GM12878 (cell line): ENCODE data around the gene ARL4C. TPM values are rescaled to one million over a fixed set of nuclear protein-coding genes. Genes with fewer than 3 reads are reported as not detected.

Experiments used
- ATAC-seq: fragments of 200-7000 bp; cut with Tn5 transposase; 3 replicates; pipeline ENCODE4 v1.9.1; 2020; ENCODE audit warnings: mild to moderate bottlenecking, moderate library complexity
- BruUV-seq: library from RNA; stranded (reverse); fragments of 400-500 nt; replicated peaks from 2 replicates; lab custom pipeline; 2021; lab: Mats Ljungman, UMichigan
- CTCF ChIA-PET: fragments of 300-600 bp; sonication (Branson Sonifier 250); formaldehyde crosslinking; extraction: SDS; loops from one replicate; lab custom pipeline; 2021; ENCODE audit warnings: inconsistent platforms; lab: Yijun Ruan, JAX
- POLR2A ChIA-PET: fragments of 350-600 bp; formaldehyde crosslinking; extraction: SDS; loops from one replicate; lab custom pipeline; 2021; ENCODE audit warnings: inconsistent platforms; lab: Charles Lee
- RAD21 ChIA-PET: fragments of 300-600 bp; sonication (Branson Sonifier 250); formaldehyde crosslinking; loops from one replicate; lab custom pipeline; 2023; ENCODE audit warnings: antibody characterized with exemption; ENCODE audit not compliant: unreplicated experiment; lab: Charles Lee
- SMC1A ChIA-PET: fragments of 300-600 bp; sonication (Branson Sonifier 250); formaldehyde crosslinking; loops from one replicate; lab custom pipeline; 2023; ENCODE audit not compliant: unreplicated experiment, uncharacterized antibody; lab: Charles Lee
- DNase-seq: peaks from one replicate; pipeline ENCODE4 v3.0.0-alpha.2; 2011; ENCODE audit warnings: low read depth, low spot score
- FAIRE-seq: peaks from 3 replicates; lab custom pipeline; 2011; peaks lifted over from hg19 to GRCh38; lab: Jason Lieb, UNC
- H2AFZ ChIP-seq: 2 replicates; pipeline ENCODE4 v1.6.0; 2011; ENCODE audit warnings: low read depth, low read length, control low read depth; ENCODE audit not compliant: control insufficient read depth
- H3K27ac ChIP-seq: 2 replicates; pipeline ENCODE4 v1.5.1; 2011; ENCODE audit warnings: control low read depth; ENCODE audit not compliant: control insufficient read depth, insufficient read depth
- H3K27me3 ChIP-seq, 2 experiments: replicated peaks in 1 of 2; 2 replicates each; pipeline versions ENCODE4 v1.6.0 to v1.6.1; 2011; ENCODE audit warnings: low read length in 1 of 2; ENCODE audit not compliant: control insufficient read depth in 2 of 2, insufficient read depth in 2 of 2
- H3K36me3 ChIP-seq, 2 experiments: 2 replicates each; pipeline ENCODE4 v1.5.1; 2011; ENCODE audit warnings: low read length in 1 of 2; ENCODE audit not compliant: control insufficient read depth in 2 of 2, insufficient read depth in 2 of 2
- H3K4me1 ChIP-seq: 2 replicates; pipeline ENCODE4 v1.6.1; 2011; ENCODE audit warnings: mild to moderate bottlenecking, low read length, moderate library complexity, mixed read lengths; ENCODE audit not compliant: control insufficient read depth, insufficient read depth
- H3K4me2 ChIP-seq: 2 replicates; pipeline ENCODE4 v1.6.0; 2011; ENCODE audit warnings: control low read depth; ENCODE audit not compliant: control insufficient read depth, insufficient read depth
- H3K4me3 ChIP-seq: fragments of 200-600 bp; sonication (generic); 2 replicates; pipeline ENCODE4 v1.5.1; 2016
- H3K79me2 ChIP-seq: 2 replicates; pipeline ENCODE4 v1.6.0; 2011; ENCODE audit warnings: low read length; ENCODE audit not compliant: control insufficient read depth, insufficient read depth
- H3K9ac ChIP-seq: 2 replicates; pipeline ENCODE4 v1.8.0; 2011; ENCODE audit warnings: low read length, control low read depth, mixed read lengths; ENCODE audit not compliant: control insufficient read depth, insufficient read depth
- H3K9me3 ChIP-seq: replicated peaks from 3 replicates; pipeline ENCODE4 v1.5.1; 2011; ENCODE audit warnings: mild to moderate bottlenecking, low read length; ENCODE audit not compliant: control insufficient read depth, insufficient read depth
- H4K20me1 ChIP-seq: 2 replicates; pipeline ENCODE4 v1.6.0; 2011; ENCODE audit not compliant: control insufficient read depth, insufficient read depth
- BHLHE40 ChIP-seq, 2 experiments: fragments of 450-650 bp in 1 of 2; IDR thresholded peaks; 2 replicates each; pipeline ENCODE4 v1.6.1; 2011 to 2017; ENCODE audit warnings: low read depth in 2 of 2, borderline replicate concordance in 1 of 2, improper control_type of control experiment in 1 of 2, low read length in 1 of 2, mild to moderate bottlenecking in 1 of 2
- CBX5 ChIP-seq: sonication (generic); IDR thresholded peaks from 2 replicates; pipeline ENCODE4 v1.6.1; 2016; ENCODE audit warnings: low read depth, moderate library complexity, mild to moderate bottlenecking, inconsistent platforms
- HCFC1 ChIP-seq: fragments of 150-350 bp; IDR thresholded peaks from 2 replicates; pipeline ENCODE4 v1.6.1; 2014; ENCODE audit warnings: low read length
- PML ChIP-seq: IDR thresholded peaks from 2 replicates; pipeline ENCODE4 v1.6.1; 2012; ENCODE audit warnings: low read length, inconsistent platforms
- SPI1 ChIP-seq: IDR thresholded peaks from 2 replicates; pipeline ENCODE4 v1.6.1; 2011; ENCODE audit warnings: low read depth, mild to moderate bottlenecking, low read length, moderate library complexity, borderline replicate concordance; ENCODE audit not compliant: insufficient read depth
- TCF12 ChIP-seq: IDR thresholded peaks from 2 replicates; pipeline ENCODE4 v1.6.1; 2011; ENCODE audit warnings: low read depth, mild to moderate bottlenecking, low read length
- YBX1 ChIP-seq: fragments of 450-650 bp; IDR thresholded peaks from 2 replicates; pipeline ENCODE4 v1.6.1; 2016; ENCODE audit warnings: antibody characterized with exemption
- WGBS: methylation state at CpG from one replicate; pipeline ENCODE4 v1.1.6; 2016; ENCODE audit warnings: low lambda C conversion rate; ENCODE audit not compliant: insufficient replicate concordance, insufficient coverage; ENCODE audit errors: missing lambda C conversion rate; 5-methylcytosine and 5-hydroxymethylcytosine counted together
- in situ Hi-C: fragments of 300-500 bp; cut with MboI; formaldehyde crosslinking; loops from 9 replicates; pipeline ENCODE4 v1.14.3; 2018; ENCODE audit warnings: mixed read lengths
- intact Hi-C: fragments of 100-400 bp; cut with micrococcal nuclease; formaldehyde crosslinking; loops from one replicate; pipeline ENCODE4 v1.14.2; 2022; ENCODE audit not compliant: unreplicated experiment
- polyA plus RNA-seq, 11 experiments: library from polyadenylated mRNA; depleted of rRNA in 4 of 11; unstranded in 6 of 11; stranded (reverse) in 5 of 11; fragments of >200 nt; fragmentation: Nextera tagmentation in 4 of 11; fragmentation: Illumina TruSeq in 1 of 11; extraction: Ambion mirVana in 4 of 11; extraction: Trizol in 1 of 11; gene quantifications; 1 replicate in 1 of 11; 2 replicates in 10 of 11; pipeline versions ENCODE4 v1.2.1 to v1.2.3, GENCODE V29; 2011 to 2016; ENCODE audit warnings: inconsistent platforms in 2 of 11, missing spikeins in 2 of 11, low read depth in 1 of 11
- total RNA-seq, 4 experiments: library from RNA; depleted of rRNA in 3 of 4; stranded (reverse); fragments of >200 nt in 3 of 4; fragmentation: Illumina TruSeq in 1 of 4; extraction: Trizol in 1 of 4; gene quantifications; 2 replicates each; pipeline versions ENCODE4 v1.2.1 to v1.2.3, GENCODE V29; 2013 to 2021

Gene ARL4C
- total and polyA plus RNA-seq, 10 of the 15 experiments (the other 5 are each of a cell fraction or from before 2014, with no cell fraction given) = 0.03 to 0.72 (median 0.06) TPM; not detected in 4

- CTCF ChIA-PET = interaction anchor here (1.3 kb wide), 1 partner anchor 11 kb away, joined by 7 read pairs; no protein-coding TSS in a partner anchor
- Histone ChIP-seq H4K20me1 (no peaks in the 10 kb centered on the region), H3K9ac (no peak overlapping the region), H2AFZ (no peak overlapping the region), H3K36me3 (no peaks in the 10 kb centered on the region), H3K27ac (no peak overlapping the region), H3K4me1 (no peaks in the 10 kb centered on the region), H3K4me3 (no peak overlapping the region), H3K4me2 (no peak overlapping the region), H3K9me3 (no peaks in the 10 kb centered on the region; the same call in 2 of the 3 replicates), H3K79me2 (no peaks in the 10 kb centered on the region), H3K27me3 (peaks cover 0 to 1% of the 10 kb centered on the region in 2 experiments; a peak in 1 of 4 replicates)
- RAD21 ChIA-PET = no interaction called here
- DNase-seq (no peak), FAIRE-seq (no peak), ATAC-seq (no peak)
- WGBS = 15% methylated on average over 8 of the region's 8 CpGs
- SMC1A ChIA-PET = no interaction called here
- POLR2A ChIA-PET = no interaction called here
- intact Hi-C loops (no loop called here), in situ Hi-C loops (loop anchor here (25.0 kb wide), 1 partner anchor 547 kb away; no protein-coding TSS in a partner anchor)
- BruUV-seq = no TSS peak
- no peak for TF ChIP-seq CBX5
These were observed 37.6 kb upstream of the ARL4C start for GRCh38 chr2:234534515-234534914.

GRCh38 chr2:234533626-234534025 lies 36.7 kb upstream of the ARL4C start:
- Histone ChIP-seq H3K27me3 (peaks cover 0 to 1% of the 10 kb centered on the region in 2 experiments; a peak in 1 of 4 replicates), H3K27ac (no peak overlapping the region), H3K4me2 (no peak overlapping the region), H3K4me3 (no peak overlapping the region), H3K9me3 (no peaks in the 10 kb centered on the region; the same call in 2 of the 3 replicates), H3K79me2 (no peaks in the 10 kb centered on the region), H3K36me3 (no peaks in the 10 kb centered on the region), H3K4me1 (no peaks in the 10 kb centered on the region), H2AFZ (no peak overlapping the region), H4K20me1 (no peaks in the 10 kb centered on the region), H3K9ac (no peak overlapping the region)
- SMC1A ChIA-PET = no interaction called here
- RAD21 ChIA-PET = no interaction called here
- POLR2A ChIA-PET = no interaction called here
- CTCF ChIA-PET = interaction anchor here (1.1 to 1.3 kb wide), 2 partner anchors 12 kb away, joined by 5 to 7 read pairs; no protein-coding TSS in a partner anchor
- no peak for DNase-seq
- in situ Hi-C loops (loop anchor here (25.0 kb wide), 1 partner anchor 546 kb away; no protein-coding TSS in a partner anchor), intact Hi-C loops (no loop called here)
- TF ChIP-seq HCFC1 (no peak), YBX1 (no peak), BHLHE40 (IDR thresholded peaks at IDR 0.05; ENCODE audit: borderline replicate concordance in 1 of 2, low read depth in 2 of 2, low read length in 1 of 2) (no peak), PML (no peak), TCF12 (no peak), SPI1 (no peak)
- no TSS peak for BruUV-seq
- no peak for FAIRE-seq
- 40% methylated on average over 9 of the region's 9 CpGs for WGBS
- ATAC-seq = no peak
